HEK293 (cell line): ENCODE measurements around the gene MGAT5B.

Experiments used
- CTCF ChIA-PET: fragments of 350-600 bp; formaldehyde crosslinking; extraction: SDS; loops from one replicate; lab custom pipeline; 2021; ENCODE audit warnings: antibody characterized with exemption; lab: Yijun Ruan, JAX
- POLR2A ChIA-PET: fragments of 300-600 bp; formaldehyde crosslinking; extraction: SDS; loops from one replicate; lab custom pipeline; 2020; ENCODE audit warnings: antibody characterized with exemption, inconsistent platforms; lab: Yijun Ruan, JAX
- H3K27ac ChIP-seq: fragments of 200-500 bp; sonication (Bioruptor generic); 2 replicates; pipeline ENCODE4 v1.5.1; 2014; ENCODE audit warnings: low read depth, low read length, control low read depth, inconsistent platforms; ENCODE audit errors: extremely low read depth
- H3K36me3 ChIP-seq, 2 experiments: fragments of 200-500 bp in 1 of 2; sonication (Bioruptor generic) in 1 of 2; 1 replicate in 1 of 2; 2 replicates in 1 of 2; pipeline ENCODE4 v1.5.1; 2014 to 2017; ENCODE audit warnings: inconsistent platforms in 2 of 2, low read length in 2 of 2; ENCODE audit not compliant: control insufficient read depth in 2 of 2, insufficient read depth in 1 of 2
- H3K4me1 ChIP-seq: fragments of 200-500 bp; sonication (Bioruptor generic); 2 replicates; pipeline ENCODE4 v1.5.1; 2014; ENCODE audit warnings: mild to moderate bottlenecking, low read length, inconsistent platforms; ENCODE audit not compliant: control insufficient read depth, insufficient read depth
- H3K4me3 ChIP-seq: 2 replicates; pipeline ENCODE4 v1.5.1; 2011; ENCODE audit warnings: low read depth, mild to moderate bottlenecking, control low read depth, low read length, moderate library complexity
- H3K9me3 ChIP-seq: fragments of 200-500 bp; sonication (Bioruptor generic); 2 replicates; pipeline ENCODE4 v1.5.1; 2014; ENCODE audit warnings: low read depth, low read length, inconsistent platforms; ENCODE audit not compliant: control insufficient read depth, insufficient read depth
- ATF2 ChIP-seq: fragments of 450-650 bp; formaldehyde crosslinking; IDR thresholded peaks from 2 replicates; pipeline ENCODE4 v1.5.1; 2016; ENCODE audit warnings: missing biosample characterization, missing genetic modification characterization, low read depth
- BCL11B ChIP-seq: fragments of 450-650 bp; formaldehyde crosslinking; IDR thresholded peaks from 2 replicates; pipeline ENCODE4 v1.5.1; 2016; ENCODE audit warnings: low read depth, missing biosample characterization, missing genetic modification characterization
- GLIS2 ChIP-seq: fragments of 450-650 bp; formaldehyde crosslinking; IDR thresholded peaks from 2 replicates; pipeline ENCODE4 v1.5.1; 2016; ENCODE audit warnings: missing biosample characterization, missing genetic modification characterization
- HIC1 ChIP-seq: fragments of 450-650 bp; formaldehyde crosslinking; IDR thresholded peaks from 2 replicates; pipeline ENCODE4 v1.5.1; 2016; ENCODE audit warnings: missing biosample characterization, missing genetic modification characterization
- MYNN ChIP-seq: fragments of 450-650 bp; formaldehyde crosslinking; IDR thresholded peaks from 2 replicates; pipeline ENCODE4 v1.5.1; 2016; ENCODE audit warnings: missing biosample characterization, missing genetic modification characterization, borderline replicate concordance
- PATZ1 ChIP-seq: fragments of 450-650 bp; formaldehyde crosslinking; IDR thresholded peaks from 2 replicates; pipeline ENCODE4 v1.5.1; 2016; ENCODE audit warnings: missing biosample characterization, missing genetic modification characterization
- PRDM10 ChIP-seq: fragments of 450-650 bp; formaldehyde crosslinking; IDR thresholded peaks from 2 replicates; pipeline ENCODE4 v1.5.1; 2016; ENCODE audit warnings: missing biosample characterization, missing genetic modification characterization
- SALL2 ChIP-seq: fragments of 450-650 bp; formaldehyde crosslinking; IDR thresholded peaks from 2 replicates; pipeline ENCODE4 v1.5.0; 2017; ENCODE audit warnings: missing biosample characterization, mild to moderate bottlenecking, missing genetic modification characterization, borderline replicate concordance
- YY2 ChIP-seq: fragments of 450-650 bp; formaldehyde crosslinking; IDR thresholded peaks from 2 replicates; pipeline ENCODE4 v1.5.1; 2016; ENCODE audit warnings: missing biosample characterization, missing genetic modification characterization
- ZBTB21 ChIP-seq: fragments of 450-650 bp; formaldehyde crosslinking; IDR thresholded peaks from 2 replicates; pipeline ENCODE4 v1.5.1; 2017; ENCODE audit warnings: missing biosample characterization, missing genetic modification characterization
- ZEB2 ChIP-seq: fragments of 450-650 bp; formaldehyde crosslinking; IDR thresholded peaks from 2 replicates; pipeline ENCODE4 v1.5.1; 2016; ENCODE audit warnings: missing biosample characterization, missing genetic modification characterization
- ZIC2 ChIP-seq: fragments of 450-650 bp; formaldehyde crosslinking; IDR thresholded peaks from 2 replicates; pipeline ENCODE4 v1.5.1; 2016; ENCODE audit warnings: missing biosample characterization, missing genetic modification characterization
- ZNF2 ChIP-seq: fragments of 450-650 bp; formaldehyde crosslinking; IDR thresholded peaks from 2 replicates; pipeline ENCODE4 v1.5.1; 2016; ENCODE audit warnings: missing biosample characterization, missing genetic modification characterization
- ZNF248 ChIP-seq: fragments of 450-650 bp; formaldehyde crosslinking; IDR thresholded peaks from 2 replicates; pipeline ENCODE4 v1.5.1; 2017; ENCODE audit warnings: missing biosample characterization, missing genetic modification characterization
- ZNF274 ChIP-seq, 2 experiments: fragments of 200-500 bp in 1 of 2; fragments of 450-650 bp in 1 of 2; sonication (Bioruptor generic) in 1 of 2; formaldehyde crosslinking in 1 of 2; IDR thresholded peaks; 2 replicates each; pipeline versions ENCODE4 v1.5.1 to v1.6.1; 2014 to 2016; ENCODE audit warnings: borderline replicate concordance in 1 of 2, inconsistent platforms in 1 of 2, low read length in 1 of 2, missing biosample characterization in 1 of 2, missing genetic modification characterization in 1 of 2
- ZNF302 ChIP-seq: fragments of 450-650 bp; formaldehyde crosslinking; IDR thresholded peaks from 2 replicates; pipeline ENCODE4 v1.5.1; 2016; ENCODE audit warnings: missing biosample characterization, missing genetic modification characterization, low read depth
- ZNF423 ChIP-seq: fragments of 450-650 bp; formaldehyde crosslinking; IDR thresholded peaks from 2 replicates; pipeline ENCODE4 v1.5.1; 2016; ENCODE audit warnings: missing biosample characterization, missing genetic modification characterization
- ZNF473 ChIP-seq: fragments of 450-650 bp; formaldehyde crosslinking; IDR thresholded peaks from 2 replicates; pipeline ENCODE4 v1.5.1; 2017; ENCODE audit warnings: missing biosample characterization, missing genetic modification characterization
- ZNF555 ChIP-seq: fragments of 450-650 bp; formaldehyde crosslinking; conservative IDR thresholded peaks from 2 replicates; pipeline ENCODE4 v1.5.1; 2017; ENCODE audit warnings: missing biosample characterization, mild to moderate bottlenecking, missing genetic modification characterization, inconsistent platforms
- ZNF561 ChIP-seq: fragments of 450-650 bp; IDR thresholded peaks from 2 replicates; pipeline ENCODE4 v1.5.1; 2018; ENCODE audit warnings: missing biosample characterization, missing genetic modification characterization, borderline replicate concordance
- ZNF701 ChIP-seq: fragments of 450-650 bp; formaldehyde crosslinking; IDR thresholded peaks from 2 replicates; pipeline ENCODE4 v1.5.1; 2016; ENCODE audit warnings: missing biosample characterization, missing genetic modification characterization
- ZSCAN16 ChIP-seq: fragments of 450-650 bp; formaldehyde crosslinking; IDR thresholded peaks from 2 replicates; pipeline ENCODE4 v1.5.1; 2016; ENCODE audit warnings: missing biosample characterization, missing genetic modification characterization

MGAT5B gene

GRCh38 chr17:76866203-76866602 lies 2.0 kb upstream of the MGAT5B start:
- no peak overlapping the region for H3K4me3 ChIP-seq
- H3K9me3 ChIP-seq: no peaks in the 10 kb centered on the region
- H3K4me1 ChIP-seq: no peaks in the 10 kb centered on the region
- TF ChIP-seq ZNF302 (tag by site-specific recombination): no peak
- TF ChIP-seq ZNF701: no peak
- no peak for TF ChIP-seq ZNF555
- TF ChIP-seq MYNN: no peak
- no peak for TF ChIP-seq ZNF473 (tag by site-specific recombination)
- TF ChIP-seq ZNF561 (tag by site-specific recombination): no peak
- TF ChIP-seq ZNF2 (tag by site-specific recombination): no peak
- no peak for TF ChIP-seq ZSCAN16 (tag by site-specific recombination)
- TF ChIP-seq ATF2: no peak
- no peak for TF ChIP-seq SALL2 (tag by site-specific recombination)
- TF ChIP-seq ZNF423 (tag by site-specific recombination): no peak
- TF ChIP-seq BCL11B (tag by site-specific recombination): no peak
- no peak for TF ChIP-seq YY2 (tag by site-specific recombination)
- H3K36me3 ChIP-seq: no peaks in the 10 kb centered on the region
- no peak overlapping the region for H3K27ac ChIP-seq
- ChIA-PET CTCF (interaction anchor here (0.6 to 3.8 kb wide), 8 partner anchors 12 to 201 kb away, joined by 3 to 15 read pairs (median 4); no protein-coding TSS in a partner anchor), POLR2A (no interaction called here)

- ChIA-PET CTCF (interaction anchor here (0.6 to 3.8 kb wide), 29 partner anchors 11 to 344 kb away, joined by 3 to 61 read pairs (median 4); no protein-coding TSS in a partner anchor), POLR2A (interaction anchor here (1.0 to 1.7 kb wide), 3 partner anchors 17 to 189 kb away, joined by 3 to 9 read pairs (median 3); no protein-coding TSS in a partner anchor)
- Histone ChIP-seq H3K27ac (no peak overlapping the region), H3K4me3 (no peak overlapping the region), H3K4me1 (no peaks in the 10 kb centered on the region), H3K9me3 (no peaks in the 10 kb centered on the region), H3K36me3 (no peaks in the 10 kb centered on the region)
- 0 out of 2 replicates have a peak, but pooled peaks have one; percentile 11 for TF ChIP-seq HIC1 (tag by site-specific recombination)
- no peak for TF ChIP-seq ZNF274 (IDR thresholded peaks at IDR 0.05; ENCODE audit: low read length)
- no peak for TF ChIP-seq ZNF274 (tag by site-specific recombination; IDR thresholded peaks at IDR 0.05; ENCODE audit: borderline replicate concordance)
- TF ChIP-seq ZIC2 (tag by site-specific recombination): peak; percentile 62
- peak; percentile 79 for TF ChIP-seq GLIS2
- peak; percentile 64 for TF ChIP-seq PRDM10 (tag by site-specific recombination)
- TF ChIP-seq ZEB2 (tag by site-specific recombination): 0 out of 2 replicates have a peak, but pooled peaks have one; percentile 23
- TF ChIP-seq ZBTB21 (tag by site-specific recombination): 0 out of 2 replicates have a peak, but pooled peaks have one; percentile 9
- peak; percentile 18; the same call in 1 of the 2 replicates for TF ChIP-seq PATZ1 (tag by site-specific recombination)
- no peak for TF ChIP-seq ZNF248 (tag by site-specific recombination)
Measured at GRCh38 chr17:76866774-76867577, 1.2 kb upstream of the MGAT5B start.
